HepG2 (cell line): ENCODE measurements around the gene ZNF484. TPM values are rescaled to one million over a fixed set of nuclear protein-coding genes. Genes with fewer than 3 reads are reported as not detected.

ENCODE experiments used
- CENPT ChIP-seq: sonication (generic); formaldehyde crosslinking; IDR thresholded peaks from 2 replicates; pipeline ENCODE4 v1.8.0; 2022; ENCODE audit warnings: low read depth, mild to moderate bottlenecking, moderate library complexity, missing genetic modification reagents
- DNMT1 ChIP-seq: sonication (generic); formaldehyde crosslinking; IDR thresholded peaks from 2 replicates; pipeline ENCODE4 v1.5.1; 2020; ENCODE audit warnings: mild to moderate bottlenecking, missing genetic modification reagents
- GATAD1 ChIP-seq: IDR thresholded peaks from 2 replicates; pipeline ENCODE4 v1.6.1; 2016; ENCODE audit warnings: missing genetic modification reagents, missing compliant biosample characterization
- HMGA1 ChIP-seq: sonication (generic); formaldehyde crosslinking; conservative IDR thresholded peaks from 2 replicates; pipeline ENCODE4 v1.4.0; 2020; ENCODE audit warnings: missing genetic modification reagents
- HOXA3 ChIP-seq: sonication (generic); formaldehyde crosslinking; IDR thresholded peaks from 2 replicates; pipeline ENCODE4 v1.5.0; 2020; ENCODE audit warnings: missing genetic modification reagents
- MED1 ChIP-seq: sonication (generic); formaldehyde crosslinking; IDR thresholded peaks from 2 replicates; pipeline ENCODE4 v1.4.0; 2020; ENCODE audit warnings: missing genetic modification reagents
- NFE2 ChIP-seq: sonication (generic); formaldehyde crosslinking; IDR thresholded peaks from 2 replicates; pipeline ENCODE4 v1.4.0; 2020; ENCODE audit warnings: missing genetic modification reagents
- NFKBIZ ChIP-seq: IDR thresholded peaks from 2 replicates; pipeline ENCODE4 v1.6.1; 2018; ENCODE audit warnings: missing genetic modification reagents, missing compliant biosample characterization
- NR1H2 ChIP-seq: sonication (generic); formaldehyde crosslinking; IDR thresholded peaks from 2 replicates; pipeline ENCODE4 v1.8.1; 2022; ENCODE audit warnings: low read depth, missing genetic modification reagents, borderline replicate concordance
- PAWR ChIP-seq: sonication (generic); formaldehyde crosslinking; IDR thresholded peaks from 2 replicates; pipeline ENCODE4 v1.4.0; 2020; ENCODE audit warnings: missing genetic modification reagents, mild to moderate bottlenecking, borderline replicate concordance
- PRMT3 ChIP-seq: sonication (generic); formaldehyde crosslinking; IDR thresholded peaks from 2 replicates; pipeline ENCODE4 v1.8.1; 2022; ENCODE audit warnings: low read depth, mild to moderate bottlenecking, moderate library complexity, missing genetic modification reagents, borderline replicate concordance
- RELA ChIP-seq: sonication (generic); formaldehyde crosslinking; IDR thresholded peaks from 2 replicates; pipeline ENCODE4 v1.4.0; 2020; ENCODE audit warnings: missing genetic modification reagents
- RNF219 ChIP-seq: sonication (generic); formaldehyde crosslinking; IDR thresholded peaks from 2 replicates; pipeline ENCODE4 v1.5.0; 2020; ENCODE audit warnings: mild to moderate bottlenecking, missing genetic modification reagents
- SMC3 ChIP-seq: IDR thresholded peaks from 2 replicates; pipeline ENCODE4 v1.6.1; 2011; ENCODE audit warnings: low read length, improper control_type of control experiment
- SNAI1 ChIP-seq: sonication (generic); formaldehyde crosslinking; IDR thresholded peaks from 2 replicates; pipeline ENCODE4 v1.5.0; 2020; ENCODE audit warnings: mild to moderate bottlenecking, missing genetic modification reagents, borderline replicate concordance
- SP5 ChIP-seq: IDR thresholded peaks from 2 replicates; pipeline ENCODE4 v1.6.1; 2016; ENCODE audit warnings: low read depth, borderline replicate concordance
- SUZ12 ChIP-seq: fragments of 150-350 bp; IDR thresholded peaks from 2 replicates; pipeline ENCODE4 v1.6.1; 2014; ENCODE audit warnings: low read depth, low read length
- TBL1XR1 ChIP-seq: fragments of 150-350 bp; IDR thresholded peaks from 2 replicates; pipeline ENCODE4 v1.6.1; 2014; ENCODE audit warnings: borderline replicate concordance, low read length; ENCODE audit not compliant: partially characterized antibody
- TCF7L2 ChIP-seq: IDR thresholded peaks from 2 replicates; pipeline ENCODE4 v1.6.1; 2011; ENCODE audit warnings: mild to moderate bottlenecking, low read depth, low read length, moderate library complexity
- ZEB1 ChIP-seq: IDR thresholded peaks from 2 replicates; pipeline ENCODE4 v1.6.1; 2012; ENCODE audit warnings: mild to moderate bottlenecking, low read depth, inconsistent platforms; ENCODE audit not compliant: insufficient replicate concordance
- ZFP82 ChIP-seq: sonication (generic); formaldehyde crosslinking; IDR thresholded peaks from 2 replicates; pipeline ENCODE4 v1.5.1; 2020; ENCODE audit warnings: mild to moderate bottlenecking, missing genetic modification reagents, borderline replicate concordance
- ZKSCAN1 ChIP-seq: fragments of 150-350 bp; IDR thresholded peaks from 2 replicates; pipeline ENCODE4 v1.6.1; 2014; ENCODE audit warnings: low read length
- ZNF275 ChIP-seq: sonication (generic); formaldehyde crosslinking; IDR thresholded peaks from 2 replicates; pipeline ENCODE4 v1.8.0; 2022; ENCODE audit warnings: missing genetic modification reagents, mild to moderate bottlenecking, inconsistent platforms, borderline replicate concordance
- ZNF326 ChIP-seq: sonication (generic); formaldehyde crosslinking; IDR thresholded peaks from 2 replicates; pipeline ENCODE4 v1.4.0; 2020; ENCODE audit warnings: missing genetic modification reagents, borderline replicate concordance
- ZNF331 ChIP-seq: sonication (generic); formaldehyde crosslinking; IDR thresholded peaks from 2 replicates; pipeline ENCODE4 v1.4.0; 2020; ENCODE audit warnings: missing genetic modification reagents
- ZNF644 ChIP-seq: IDR thresholded peaks from 2 replicates; pipeline ENCODE4 v1.6.1; 2016; ENCODE audit warnings: low read depth
- ZNF670 ChIP-seq: sonication (generic); formaldehyde crosslinking; IDR thresholded peaks from 2 replicates; pipeline ENCODE4 v1.8.0; 2022; ENCODE audit warnings: mild to moderate bottlenecking, missing genetic modification reagents, borderline replicate concordance
- ZNF75D ChIP-seq: sonication (generic); formaldehyde crosslinking; IDR thresholded peaks from 2 replicates; pipeline ENCODE4 v1.8.1; 2023; ENCODE audit warnings: missing genetic modification reagents, mild to moderate bottlenecking, borderline replicate concordance
- polyA plus RNA-seq, 8 experiments: library from polyadenylated mRNA; depleted of rRNA in 3 of 8; stranded (reverse) in 7 of 8; unstranded in 1 of 8; fragments of >200 nt; fragmentation: Illumina TruSeq in 4 of 8; extraction: Trizol in 4 of 8; gene quantifications; 2 replicates each; pipeline versions ENCODE4 v1.2.1 to v1.2.3, GENCODE V29; 2011 to 2016; ENCODE audit warnings: low read depth in 4 of 8, missing spikeins in 1 of 8, mixed read lengths in 1 of 8; ENCODE audit not compliant: insufficient read depth in 1 of 8
- total RNA-seq, 5 experiments: library from RNA; depleted of rRNA; stranded (reverse); fragments of >200 nt; fragmentation: Illumina TruSeq; extraction: Trizol; gene quantifications; 2 replicates each; pipeline ENCODE4 v1.2.3, GENCODE V29; 2016; ENCODE audit warnings: low read depth in 1 of 5
- TF ChIP-seq, protein P1 (sequence below): sonication (generic); formaldehyde crosslinking; IDR thresholded peaks from 2 replicates; pipeline ENCODE4 v1.4.0; 2020; ENCODE audit warnings: mild to moderate bottlenecking, missing genetic modification reagents

The ZNF484 gene
- total and polyA plus RNA-seq, 2 of the 13 experiments (the other 11 are each of a cell fraction or from before 2014, with no cell fraction given): 0.96 to 7.2 TPM

DNA sequence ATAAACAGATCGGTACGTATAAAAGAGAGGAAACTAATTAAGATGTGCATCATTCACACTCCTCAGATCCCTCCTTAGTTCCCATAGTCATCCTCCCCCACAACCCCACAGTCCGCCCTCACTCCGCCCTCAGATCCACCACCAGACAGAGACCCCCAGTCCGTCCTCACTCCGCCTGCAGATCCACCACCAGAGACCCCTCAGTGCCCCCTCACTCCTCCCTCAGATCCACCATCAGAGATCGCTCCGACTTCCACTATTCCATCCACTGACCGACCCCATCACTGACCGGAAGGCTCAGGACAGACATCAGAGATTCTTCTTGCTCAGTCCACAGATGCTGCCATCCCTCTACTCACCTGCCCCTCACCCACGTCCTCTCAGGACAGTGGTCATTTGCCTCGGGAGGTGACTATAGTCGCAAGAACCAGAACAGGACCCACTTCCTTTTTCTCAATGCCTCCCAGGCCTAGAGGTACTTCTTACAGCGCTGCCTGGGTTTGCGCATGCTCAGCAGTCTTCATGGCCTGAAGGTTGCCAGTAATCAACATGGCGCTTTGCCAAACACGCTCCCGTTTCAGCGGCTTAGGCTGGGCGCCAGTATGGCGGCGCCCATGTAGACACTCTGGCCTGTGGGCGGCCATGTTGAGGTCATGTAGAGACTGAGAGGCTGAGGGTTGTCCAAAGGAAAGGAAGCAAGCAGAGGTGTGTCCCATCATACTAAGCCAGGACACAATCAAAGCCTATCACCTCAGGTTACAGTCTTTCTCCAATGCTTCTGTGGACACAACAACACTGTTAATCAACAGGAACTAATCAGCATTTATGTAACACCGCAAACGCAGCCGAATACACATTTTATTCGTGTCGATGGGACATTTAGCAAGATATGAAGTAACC lies at the start of gene ZNF484 (continued):
- TF ChIP-seq RNF219 (no peak), GATAD1 (CRISPR knock-in tag) (peak; percentile 80), DNMT1 (CRISPR knock-in tag) (no peak), ZFP82 (CRISPR knock-in tag) (no peak), CENPT (CRISPR knock-in tag) (no peak), PRMT3 (CRISPR knock-in tag) (no peak), SUZ12 (no peak), SNAI1 (no peak), ZEB1 (no peak), HOXA3 (peak; percentile 98), SMC3 (no peak), NR1H2 (no peak), ZNF644 (CRISPR knock-in tag) (peak; percentile 92), ZKSCAN1 (0 out of 2 replicates have a peak, but pooled peaks have one; percentile 15), NFKBIZ (CRISPR knock-in tag) (no peak), ZNF275 (no peak), HMGA1 (CRISPR knock-in tag) (no peak), NFE2 (CRISPR knock-in tag) (0 out of 2 replicates have a peak, but pooled peaks have one; percentile 19), ZNF670 (no peak), RELA (CRISPR knock-in tag) (no peak), PAWR (no peak), TCF7L2 (no peak), ZNF326 (CRISPR knock-in tag) (no peak), ZNF75D (CRISPR knock-in tag) (no peak), ZNF331 (peak; percentile 65; the same call in 1 of the 2 replicates), TBL1XR1 (no peak), SP5 (CRISPR knock-in tag) (peak; percentile 38; the same call in 1 of the 2 replicates), MED1 (peak; percentile 66; the same call in 1 of the 2 replicates)
- TF ChIP-seq, protein P1, sequence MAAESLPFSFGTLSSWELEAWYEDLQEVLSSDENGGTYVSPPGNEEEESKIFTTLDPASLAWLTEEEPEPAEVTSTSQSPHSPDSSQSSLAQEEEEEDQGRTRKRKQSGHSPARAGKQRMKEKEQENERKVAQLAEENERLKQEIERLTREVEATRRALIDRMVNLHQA (CRISPR knock-in tag): no peak
